CD4-positive, alpha-beta memory T cell (primary cell): Measurements from ENCODE around the gene ZNF777. TPM values are rescaled to one million over a fixed set of nuclear protein-coding genes. Genes with fewer than 3 reads are reported as not detected.

Experiments
- CTCF ChIA-PET: fragments of 350-600 bp; sonication (Branson Sonifier 250); formaldehyde crosslinking; loops from one replicate; lab custom pipeline; 2021; ENCODE audit warnings: inconsistent platforms; ENCODE audit not compliant: partially characterized antibody; lab: Charles Lee
- POLR2A ChIA-PET: fragments of 350-600 bp; sonication (Branson Sonifier 250); formaldehyde crosslinking; loops from one replicate; lab custom pipeline; 2021; ENCODE audit not compliant: partially characterized antibody; lab: Charles Lee
- DNase-seq, 5 donors: peaks; one replicate each; pipeline versions ENCODE4 v3.0.0 to v3.0.0-alpha.2; 2020 to 2022; ENCODE audit warnings: mixed read lengths in 1 of 5
- H3K27ac ChIP-seq: one replicate; pipeline ENCODE4 v1.7.0; 2013; ENCODE audit warnings: low read depth, low read length
- H3K27me3 ChIP-seq: 2 replicates; pipeline ENCODE4 v1.7.0; 2013; ENCODE audit warnings: mild to moderate bottlenecking, low read length, moderate library complexity; ENCODE audit not compliant: insufficient read depth
- H3K36me3 ChIP-seq: 2 replicates; pipeline ENCODE4 v1.7.0; 2013; ENCODE audit warnings: mild to moderate bottlenecking, low read length, moderate library complexity; ENCODE audit not compliant: insufficient read depth
- H3K4me1 ChIP-seq: 2 replicates; pipeline ENCODE4 v1.7.0; 2013; ENCODE audit warnings: mild to moderate bottlenecking, low read length, moderate library complexity; ENCODE audit not compliant: insufficient read depth
- H3K4me3 ChIP-seq, 2 donors: one replicate each; pipeline ENCODE4 v1.7.0; 2013; ENCODE audit warnings: low read length in 2 of 2, mild to moderate bottlenecking in 1 of 2
- H3K9me3 ChIP-seq, 2 donors: one replicate each; pipeline ENCODE4 v1.7.0; 2013; ENCODE audit warnings: low read length in 2 of 2, control low read depth in 1 of 2; ENCODE audit not compliant: control insufficient read depth in 1 of 2
- H3K27ac Mint-ChIP-seq, 7 donors: one replicate each; pipeline ENCODE4 v1.8.0; 2020 to 2021; ENCODE audit warnings: mixed read lengths in 7 of 7, mild to moderate bottlenecking in 6 of 7, inconsistent platforms in 3 of 7, moderate library complexity in 3 of 7
- H3K27me3 Mint-ChIP-seq, 2 donors: one replicate each; pipeline ENCODE4 v1.8.0; 2020 to 2021; ENCODE audit warnings: mixed read lengths in 2 of 2
- H3K36me3 Mint-ChIP-seq, 2 donors: one replicate each; pipeline ENCODE4 v1.8.0; 2020 to 2021; ENCODE audit warnings: mixed read lengths in 2 of 2, inconsistent platforms in 1 of 2, mild to moderate bottlenecking in 1 of 2
- H3K4me1 Mint-ChIP-seq, 4 donors: one replicate each; pipeline ENCODE4 v1.8.0; 2020 to 2021; ENCODE audit warnings: mixed read lengths in 4 of 4, mild to moderate bottlenecking in 1 of 4
- H3K4me3 Mint-ChIP-seq, 8 donors: one replicate each; pipeline ENCODE4 v1.8.0; 2020 to 2021; ENCODE audit warnings: mixed read lengths in 8 of 8, mild to moderate bottlenecking in 7 of 8, moderate library complexity in 6 of 8, inconsistent platforms in 3 of 8
- H3K9me3 Mint-ChIP-seq, 8 donors: one replicate each; pipeline ENCODE4 v1.8.0; 2020 to 2021; ENCODE audit warnings: mixed read lengths in 8 of 8, mild to moderate bottlenecking in 5 of 8, inconsistent platforms in 3 of 8, moderate library complexity in 1 of 8
- intact Hi-C: fragments of 100-400 bp; cut with micrococcal nuclease; formaldehyde crosslinking; loops from one replicate; pipeline ENCODE4 v1.15.1; 2023
- polyA plus RNA-seq, 2 donors: library from polyadenylated mRNA; unstranded; fragments of 300-500 nt; fragmentation: Illumina TruSeq; gene quantifications; one replicate each; pipeline ENCODE4 v1.2.3, GENCODE V29; 2021
- total RNA-seq, 2 experiments: library from RNA; stranded (reverse); gene quantifications; one replicate each; pipeline ENCODE4 v1.2.3, GENCODE V29; 2021

Gene ZNF777
- total and polyA plus RNA-seq, 4 experiments from 2014 or later: 0.19 to 16.8 (median 9.8) TPM

- Mint-ChIP-seq H3K27ac (peak overlapping the region in 4 of 7 donors; percentile 24 to 49 (median 42)), H3K36me3 (peaks cover 41 to 47% of the 10 kb centered on the region in 2 donors), H3K4me3 (no peak overlapping the region), H3K27me3 (no peaks in the 10 kb centered on the region), H3K9me3 (no peaks in the 10 kb centered on the region), H3K4me1 (peaks cover 0 to 7% (median 3%) of the 10 kb centered on the region in 4 donors)
- CTCF ChIA-PET: interaction anchor here (1.4 to 1.6 kb wide), 2 partner anchors 8 to 10 kb away, joined by 4 to 6 read pairs; no protein-coding TSS in a partner anchor
- Histone ChIP-seq H3K36me3 (peaks cover 10% of the 10 kb centered on the region), H3K9me3 (no peaks in the 10 kb centered on the region), H3K4me1 (no peaks in the 10 kb centered on the region), H3K27ac (no peak overlapping the region), H3K4me3 (no peak overlapping the region), H3K27me3 (no peaks in the 10 kb centered on the region)
- intact Hi-C loops: no loop called here
- DNase-seq: no peak
- POLR2A ChIA-PET: interaction anchor here (0.9 kb wide), 1 partner anchor 16 kb away, joined by 4 read pairs; no protein-coding TSS in a partner anchor
These were observed 30.7 kb downstream of the ZNF777 start for GRCh38 chr7:149430192-149430591.

GRCh38 chr7:149427893-149428292 is 33.0 kb downstream of the ZNF777 start:
- Mint-ChIP-seq H3K27me3 (no peaks in the 10 kb centered on the region), H3K9me3 (no peaks in the 10 kb centered on the region), H3K4me1 (peaks cover 0 to 7% (median 4%) of the 10 kb centered on the region in 4 donors), H3K4me3 (no peak overlapping the region), H3K36me3 (peaks cover 25 to 27% of the 10 kb centered on the region in 2 donors), H3K27ac (no peak overlapping the region)
- ChIA-PET CTCF (interaction anchor here (0.9 to 1.6 kb wide), 2 partner anchors 33 to 220 kb away, joined by 4 to 5 read pairs; partner anchors contain the start of gene ZNF777), POLR2A (no interaction called here)
- Histone ChIP-seq H3K4me1 (peaks cover 6% of the 10 kb centered on the region), H3K27me3 (no peaks in the 10 kb centered on the region), H3K9me3 (no peaks in the 10 kb centered on the region), H3K4me3 (no peak overlapping the region), H3K36me3 (peaks cover 6% of the 10 kb centered on the region), H3K27ac (no peak overlapping the region)
- intact Hi-C loops: no loop called here
- DNase-seq: no peak

- H3K36me3 ChIP-seq: peaks cover 6% of the 10 kb centered on the region
- H3K36me3 Mint-ChIP-seq: peaks cover 18 to 20% of the 10 kb centered on the region in 2 donors
- intact Hi-C loops: no loop called here
- CTCF ChIA-PET: interaction anchor here (0.9 to 1.6 kb wide), 2 partner anchors 33 to 219 kb away, joined by 4 to 5 read pairs; partner anchors contain the start of gene ZNF777
- no peak overlapping the region for H3K4me3 Mint-ChIP-seq
- no peak overlapping the region for H3K4me3 ChIP-seq
- peak overlapping the region in 1 of 7 donors; percentile 50 for H3K27ac Mint-ChIP-seq
- DNase-seq: no peak
- H3K27me3 ChIP-seq: no peaks in the 10 kb centered on the region
- H3K9me3 Mint-ChIP-seq: no peaks in the 10 kb centered on the region
- peaks cover 6% of the 10 kb centered on the region for H3K4me1 ChIP-seq
- no peaks in the 10 kb centered on the region for H3K27me3 Mint-ChIP-seq
- H3K9me3 ChIP-seq: no peaks in the 10 kb centered on the region
- H3K4me1 Mint-ChIP-seq: peaks cover 0 to 7% (median 5%) of the 10 kb centered on the region in 4 donors
- POLR2A ChIA-PET: no interaction called here
- H3K27ac ChIP-seq: no peak overlapping the region
These were observed 33.7 kb downstream of the ZNF777 start for GRCh38 chr7:149427096-149427680.

- ChIA-PET CTCF (interaction anchor here (0.8 to 3.6 kb wide), 11 partner anchors 13 to 229 kb away, joined by 3 to 43 read pairs (median 5); partner anchors contain the start of genes ZNF282, ZNF777 and ZNF783), POLR2A (interaction anchor here (1.2 to 3.0 kb wide), 7 partner anchors 17 to 297 kb away, joined by 3 to 41 read pairs (median 10); partner anchors contain the start of genes ZNF398, ZNF425, ZNF777 and ZNF783)
- H3K9me3 ChIP-seq: no peaks in the 10 kb centered on the region
- peaks cover 6% of the 10 kb centered on the region for H3K4me1 ChIP-seq
- peak overlapping the region in 1 of 2 donors; percentile 60 for H3K4me3 ChIP-seq
- Mint-ChIP-seq H3K27me3 (no peaks in the 10 kb centered on the region), H3K9me3 (no peaks in the 10 kb centered on the region), H3K36me3 (peaks cover 0 to 2% of the 10 kb centered on the region in 2 donors), H3K4me1 (peaks cover 0 to 13% (median 8%) of the 10 kb centered on the region in 4 donors), H3K4me3 (peak overlapping the region; percentile 51 to 79 (median 69)), H3K27ac (peak overlapping the region in 5 of 7 donors; percentile 7 to 89 (median 53))
- H3K27me3 ChIP-seq: no peaks in the 10 kb centered on the region
- H3K36me3 ChIP-seq: no peaks in the 10 kb centered on the region
- DNase-seq: no peak
- H3K27ac ChIP-seq: no peak overlapping the region
- intact Hi-C loops: loop anchor here (2.0 kb wide), 2 partner anchors 297 to 375 kb away; partner anchors contain the start of gene ZNF425
These were observed 37.3 kb downstream of the ZNF777 start for GRCh38 chr7:149423449-149424110.

- Mint-ChIP-seq H3K27ac (peak overlapping the region; percentile 7 to 89 (median 72)), H3K4me3 (peak overlapping the region; percentile 61 to 82 (median 70)), H3K27me3 (no peaks in the 10 kb centered on the region), H3K4me1 (peaks cover 0 to 13% (median 8%) of the 10 kb centered on the region in 4 donors), H3K9me3 (no peaks in the 10 kb centered on the region), H3K36me3 (no peaks in the 10 kb centered on the region)
- Histone ChIP-seq H3K27ac (peak overlapping the region; percentile 48), H3K9me3 (no peaks in the 10 kb centered on the region), H3K36me3 (no peaks in the 10 kb centered on the region), H3K4me1 (peaks cover 6% of the 10 kb centered on the region), H3K4me3 (peak overlapping the region; percentile 47 to 60), H3K27me3 (no peaks in the 10 kb centered on the region)
- ChIA-PET POLR2A (interaction anchor here (1.2 to 3.0 kb wide), 9 partner anchors 18 to 296 kb away, joined by 3 to 41 read pairs (median 5); partner anchors contain the start of genes ZNF398, ZNF425, ZNF777 and ZNF783), CTCF (interaction anchor here (0.8 to 3.6 kb wide), 16 partner anchors 8 to 296 kb away, joined by 3 to 43 read pairs (median 4); partner anchors contain the start of genes ZNF282, ZNF425, ZNF777 and ZNF783)
- DNase-seq: no peak
- intact Hi-C loops: loop anchor here (1.0 to 2.0 kb wide), 10 partner anchors 37 to 376 kb away; partner anchors contain the start of genes ZNF212, ZNF425, ZNF746 and ZNF783
These were observed 38.0 kb downstream of the ZNF777 start for GRCh38 chr7:149422914-149423301.

GRCh38 chr7:149422162-149422913 is 38.5 kb downstream of the ZNF777 start:
- no peaks in the 10 kb centered on the region for H3K27me3 Mint-ChIP-seq
- peak overlapping the region; percentile 54 for H3K27ac ChIP-seq
- H3K9me3 ChIP-seq: no peaks in the 10 kb centered on the region
- peaks cover 0 to 13% (median 8%) of the 10 kb centered on the region in 4 donors for H3K4me1 Mint-ChIP-seq
- peak overlapping the region; percentile 47 to 60 for H3K4me3 ChIP-seq
- H3K4me1 ChIP-seq: peaks cover 6% of the 10 kb centered on the region
- CTCF ChIA-PET: interaction anchor here (0.8 to 3.6 kb wide), 19 partner anchors 8 to 296 kb away, joined by 3 to 43 read pairs (median 4); partner anchors contain the start of genes ZNF282, ZNF425, ZNF777 and ZNF783
- H3K36me3 Mint-ChIP-seq: no peaks in the 10 kb centered on the region
- peak overlapping the region; percentile 70 to 83 (median 72) for H3K4me3 Mint-ChIP-seq
- peak overlapping the region; percentile 25 to 90 (median 65) for H3K27ac Mint-ChIP-seq
- H3K9me3 Mint-ChIP-seq: no peaks in the 10 kb centered on the region
- peak; percentile 54 to 82 (median 77) for DNase-seq
- POLR2A ChIA-PET: interaction anchor here (0.7 to 3.0 kb wide), 10 partner anchors 19 to 296 kb away, joined by 3 to 41 read pairs (median 4); partner anchors contain the start of genes ZNF398, ZNF425, ZNF777 and ZNF783
- intact Hi-C loops: loop anchor here (1.0 to 2.0 kb wide), 10 partner anchors 38 to 376 kb away; partner anchors contain the start of genes ZNF212, ZNF425, ZNF746 and ZNF783
- no peaks in the 10 kb centered on the region for H3K36me3 ChIP-seq
- no peaks in the 10 kb centered on the region for H3K27me3 ChIP-seq
